Spleen (tissue), 11 donors: ENCODE data around the gene MEFV. TPM values are rescaled to one million over a fixed set of nuclear protein-coding genes. Genes with fewer than 3 reads are reported as not detected.
"Not testable (repeated sequence)": the region's sequence is repeated elsewhere in the genome, so short reads cannot be mapped to it uniquely, and the experiment has no call there.

Experiments
- DNase-seq: peaks from one replicate; pipeline ENCODE4 v3.0.0-alpha.2; 2020
- H3K27ac ChIP-seq, 8 donors: fragments of 200-600 bp; sonication (generic) in 7 of 8; 1 replicate in 4 of 8; 2 replicates in 4 of 8; pipeline versions ENCODE4 v1.5.0 to v1.8.0; 2016 to 2021; ENCODE audit warnings: inconsistent platforms in 4 of 8, mild to moderate bottlenecking in 4 of 8, moderate library complexity in 1 of 8
- H3K27me3 ChIP-seq, 7 donors: fragments of 200-600 bp; sonication (generic) in 6 of 7; replicated peaks in 1 of 7; 1 replicate in 4 of 7; 2 replicates in 3 of 7; pipeline versions ENCODE4 v1.5.0 to v1.8.0; 2016 to 2021; ENCODE audit warnings: inconsistent platforms in 3 of 7, mild to moderate bottlenecking in 1 of 7
- H3K36me3 ChIP-seq, 6 donors: fragments of 200-600 bp; sonication (generic) in 5 of 6; 1 replicate in 4 of 6; 2 replicates in 2 of 6; pipeline versions ENCODE4 v1.5.0 to v1.8.0; 2016 to 2021; ENCODE audit warnings: inconsistent platforms in 2 of 6
- H3K4me1 ChIP-seq, 6 donors: fragments of 200-600 bp; sonication (generic) in 5 of 6; 1 replicate in 3 of 6; 2 replicates in 3 of 6; pipeline versions ENCODE4 v1.5.0 to v1.8.0; 2016 to 2021; ENCODE audit warnings: inconsistent platforms in 3 of 6
- H3K4me3 ChIP-seq, 8 donors: fragments of 200-600 bp; sonication (generic) in 7 of 8; 1 replicate in 4 of 8; 2 replicates in 4 of 8; pipeline versions ENCODE4 v1.5.0 to v1.8.0; 2016 to 2021; ENCODE audit warnings: inconsistent platforms in 4 of 8, mild to moderate bottlenecking in 4 of 8, moderate library complexity in 2 of 8
- H3K9me3 ChIP-seq, 8 donors: fragments of 200-600 bp; sonication (generic) in 7 of 8; 1 replicate in 4 of 8; 2 replicates in 4 of 8; pipeline versions ENCODE4 v1.5.0 to v1.8.0; 2016 to 2021; ENCODE audit warnings: inconsistent platforms in 4 of 8
- POLR2A ChIP-seq, 3 donors: fragments of 450-650 bp; IDR thresholded peaks; one replicate each; pipeline ENCODE4 v1.5.1; 2017; ENCODE audit warnings: antibody characterized with exemption in 3 of 3, mild to moderate bottlenecking in 1 of 3
- POLR2AphosphoS5 ChIP-seq, 3 donors: sonication (generic); formaldehyde crosslinking; IDR thresholded peaks; one replicate each; pipeline ENCODE4 v1.5.1; 2017; ENCODE audit warnings: antibody characterized with exemption in 3 of 3
- WGBS, 5 donors: extraction: QIAGEN DNeasy Blood & Tissue Kit in 3 of 5; methylation state at CpG; one replicate each; pipeline versions ENCODE4 v1.1.5 to v1.1.7; 2013 to 2018; 5-methylcytosine and 5-hydroxymethylcytosine counted together
- intact Hi-C: fragments of 100-400 bp; cut with DNase I; formaldehyde crosslinking; loops from one replicate; pipeline ENCODE4 v1.15.0; 2023; ENCODE audit warnings: low total_unique reads
- polyA plus RNA-seq, 3 donors: library from polyadenylated mRNA; stranded (reverse); fragments of 200-250 nt; gene quantifications; one replicate each; pipeline ENCODE4 v1.2.1, GENCODE V29; 2013
- total RNA-seq, 7 donors: library from RNA; depleted of rRNA in 3 of 7; stranded (reverse); fragments of >200 nt in 3 of 7; fragmentation: NEBNext Ultra II Directional in 4 of 7; extraction: Animal tissue kit (Norgen Biotek cat#: 25700) in 4 of 7; gene quantifications; one replicate each; pipeline versions ENCODE4 v1.1.0 to v1.2.1, GENCODE V29; 2016 to 2021
- TF ChIP-seq, protein P1 (sequence below), 11 experiments: fragments of 200-600 bp in 7 of 11; fragments of 450-650 bp in 4 of 11; sonication (generic) in 4 of 11; IDR thresholded peaks in 8 of 11; conservative IDR thresholded peaks in 3 of 11; 1 replicate in 7 of 11; 2 replicates in 4 of 11; pipeline versions ENCODE4 v1.4.0 to v1.8.0; 2016 to 2021; ENCODE audit warnings: antibody characterized with exemption in 11 of 11, inconsistent platforms in 4 of 11, mild to moderate bottlenecking in 1 of 11
- donor health status: healthy with polysubstance abuse.
- donor health status: DM: no; HTN: no; CAD: no; lungs with moderate emphysema.
- donor health status: DM: no; HTN: no; CAD: no.
- donor health status: Bipolar disorder and iron deficiency.
- donor health status: healthy.
- donor health status: DM: no; HTN: no; CAD: no.
- donor health status: DM: yes; HTN: yes; CAD: no.

The MEFV gene
- total and polyA plus RNA-seq, 10 donors = 0.39 to 61.1 (median 19.6) TPM

DNA sequence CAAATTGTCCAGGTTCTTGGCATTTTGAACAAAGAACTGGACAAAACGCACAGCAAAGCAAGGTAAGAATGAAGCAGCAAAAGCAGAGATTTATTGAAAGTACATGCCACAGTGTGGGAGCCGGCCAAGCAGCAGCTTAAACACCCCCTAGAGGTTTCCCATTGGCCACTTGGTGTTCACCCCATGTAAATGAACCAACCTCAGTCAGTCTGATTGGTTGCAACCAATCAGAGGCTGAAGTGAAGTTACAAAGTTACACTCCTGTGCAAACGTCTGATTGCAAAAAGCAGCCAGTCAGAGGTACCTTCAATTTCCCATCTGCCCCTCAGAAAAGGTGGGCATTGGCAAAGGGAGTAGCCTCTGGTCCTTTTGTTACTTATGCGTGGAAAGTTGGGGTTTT lies 18.1 kb upstream of the MEFV start:
- peaks cover 0 to 5% (median 0%) of the 10 kb centered on the region in 8 donors for H3K9me3 ChIP-seq
- H3K27me3 ChIP-seq = no peaks in the 10 kb centered on the region
- no peak overlapping the region for H3K27ac ChIP-seq
- DNase-seq = no peak
- intact Hi-C loops = loop anchor here (10.0 kb wide), 1 partner anchor 190 kb away; no protein-coding TSS in a partner anchor
- WGBS, 5 donors = 65 to 71% (median 68%) methylated on average over 4 of the region's 4 CpGs
- peaks cover 0 to 4% (median 0%) of the 10 kb centered on the region in 6 donors for H3K36me3 ChIP-seq
- no peak for TF ChIP-seq POLR2A (IDR thresholded peaks at IDR 0.05)
- TF ChIP-seq, protein P1, sequence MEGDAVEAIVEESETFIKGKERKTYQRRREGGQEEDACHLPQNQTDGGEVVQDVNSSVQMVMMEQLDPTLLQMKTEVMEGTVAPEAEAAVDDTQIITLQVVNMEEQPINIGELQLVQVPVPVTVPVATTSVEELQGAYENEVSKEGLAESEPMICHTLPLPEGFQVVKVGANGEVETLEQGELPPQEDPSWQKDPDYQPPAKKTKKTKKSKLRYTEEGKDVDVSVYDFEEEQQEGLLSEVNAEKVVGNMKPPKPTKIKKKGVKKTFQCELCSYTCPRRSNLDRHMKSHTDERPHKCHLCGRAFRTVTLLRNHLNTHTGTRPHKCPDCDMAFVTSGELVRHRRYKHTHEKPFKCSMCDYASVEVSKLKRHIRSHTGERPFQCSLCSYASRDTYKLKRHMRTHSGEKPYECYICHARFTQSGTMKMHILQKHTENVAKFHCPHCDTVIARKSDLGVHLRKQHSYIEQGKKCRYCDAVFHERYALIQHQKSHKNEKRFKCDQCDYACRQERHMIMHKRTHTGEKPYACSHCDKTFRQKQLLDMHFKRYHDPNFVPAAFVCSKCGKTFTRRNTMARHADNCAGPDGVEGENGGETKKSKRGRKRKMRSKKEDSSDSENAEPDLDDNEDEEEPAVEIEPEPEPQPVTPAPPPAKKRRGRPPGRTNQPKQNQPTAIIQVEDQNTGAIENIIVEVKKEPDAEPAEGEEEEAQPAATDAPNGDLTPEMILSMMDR (IDR thresholded peaks at IDR 0.05 in 8 of 11, conservative IDR thresholded peaks at IDR 0.05 in 3 of 11) = no peak
- TF ChIP-seq POLR2AphosphoS5 (IDR thresholded peaks at IDR 0.05) = no peak
- H3K4me1 ChIP-seq = peaks cover 0 to under 1% (median 0%) of the 10 kb centered on the region in 6 donors
- H3K4me3 ChIP-seq = no peak overlapping the region

DNA sequence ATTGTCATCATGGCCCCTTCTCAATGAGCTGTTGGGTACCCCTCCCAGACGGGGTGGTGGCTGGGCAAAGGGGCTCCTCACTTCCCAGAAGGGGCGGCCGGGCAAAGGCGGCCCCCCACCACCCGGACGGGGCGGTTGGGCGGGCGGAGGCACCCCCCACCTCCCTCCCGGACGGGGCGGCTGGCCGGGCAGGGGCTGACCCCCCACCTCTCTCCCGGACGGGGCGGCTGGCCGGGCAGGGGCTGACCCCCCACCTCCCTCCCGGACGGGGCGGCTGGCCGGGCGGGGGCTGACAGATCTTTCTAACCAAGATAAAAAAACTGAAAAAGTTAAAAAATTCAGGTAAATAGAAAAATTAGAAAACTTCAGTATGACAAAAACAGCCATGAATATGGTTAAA lies 14.8 kb upstream of the MEFV start:
- not testable (repeated sequence) for DNase-seq
- 93 to 97% (median 96%) methylated on average over 18 to 22 of the region's 22 CpGs for WGBS, 5 donors
- intact Hi-C loops = loop anchor here (10.0 kb wide), 1 partner anchor 194 kb away; no protein-coding TSS in a partner anchor

DNA sequence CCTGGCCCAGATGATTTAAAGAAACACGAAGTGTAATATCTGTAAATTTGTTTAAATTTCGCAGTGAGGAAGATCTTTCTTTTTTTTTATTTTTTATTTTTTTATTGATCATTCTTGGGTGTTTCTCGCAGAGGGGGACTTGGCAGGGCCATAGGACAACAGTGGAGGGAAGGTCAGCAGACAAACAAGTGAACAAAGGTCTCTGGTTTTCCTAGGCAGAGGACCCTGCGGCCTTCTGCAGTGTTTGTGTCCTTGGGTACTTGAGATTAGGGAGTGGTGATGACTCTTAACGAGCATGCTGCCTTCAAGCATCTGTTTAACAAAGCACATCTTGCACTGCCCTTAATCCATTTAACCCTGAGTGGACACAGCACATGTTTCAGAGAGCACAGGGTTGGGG lies 14.3 kb upstream of the MEFV start:
- intact Hi-C loops = loop anchor here (10.0 kb wide), 1 partner anchor 194 kb away; no protein-coding TSS in a partner anchor
- WGBS, 5 donors = 66 to 92% (median 77%) methylated on average over 4 to 5 of the region's 5 CpGs

More for the DNA sequence above, 14.8 kb upstream of the MEFV start:
- H3K27me3 ChIP-seq, H3K27ac ChIP-seq, H3K9me3 ChIP-seq, H3K4me3 ChIP-seq: not testable (repeated sequence)
- Histone ChIP-seq H3K4me1 (peaks cover 5 to 30% (median 22%) of the 10 kb centered on the region in 6 donors), H3K36me3 (peaks cover 0 to 37% (median 3%) of the 10 kb centered on the region in 6 donors)

DNA sequence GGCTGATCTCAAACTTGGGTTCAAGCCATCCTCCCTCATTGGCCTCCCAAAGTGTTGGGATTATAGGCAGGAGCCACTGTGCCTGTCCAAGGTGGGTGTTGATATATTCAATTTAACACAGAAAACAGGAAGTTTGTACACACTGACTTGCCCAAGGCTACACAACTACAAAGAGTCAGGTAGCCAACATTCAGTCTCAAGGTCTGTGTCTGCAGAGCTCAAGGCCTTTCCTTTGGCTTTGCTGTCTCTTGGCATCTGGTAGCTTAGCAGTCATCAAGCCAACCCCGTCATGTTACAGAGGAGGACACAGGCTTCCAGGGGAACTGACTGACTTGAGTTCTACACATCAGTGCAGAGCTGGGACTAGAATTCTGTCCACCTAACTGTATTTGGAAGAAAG lies 11.9 kb upstream of the MEFV start:
- peak overlapping the region in 6 of 8 donors; percentile 32 to 67 (median 54) for H3K27ac ChIP-seq
- H3K9me3 ChIP-seq = peaks cover 0 to 18% (median 0%) of the 10 kb centered on the region in 8 donors
- WGBS, 5 donors = 76 to 100% (median 83%) methylated on average over 1 of the region's 1 CpG
- intact Hi-C loops = no loop called here
- H3K4me1 ChIP-seq = peaks cover 17 to 51% (median 38%) of the 10 kb centered on the region in 6 donors
- peaks cover 0 to 51% (median 3%) of the 10 kb centered on the region in 6 donors for H3K36me3 ChIP-seq
- no peaks in the 10 kb centered on the region for H3K27me3 ChIP-seq
- TF ChIP-seq POLR2A (IDR thresholded peaks at IDR 0.05) (peak in 1 of 3 donors; percentile 5), POLR2AphosphoS5 (IDR thresholded peaks at IDR 0.05) (peak in 1 of 3 donors; percentile 63)
- TF ChIP-seq, protein P1 (IDR thresholded peaks at IDR 0.05 in 8 of 11, conservative IDR thresholded peaks at IDR 0.05 in 3 of 11) = no peak
- H3K4me3 ChIP-seq = no peak overlapping the region
- DNase-seq = no peak

More for the DNA sequence above, 14.3 kb upstream of the MEFV start:
- H3K27me3 ChIP-seq, H3K9me3 ChIP-seq, DNase-seq, H3K4me3 ChIP-seq, H3K27ac ChIP-seq: not testable (repeated sequence)
- H3K36me3 ChIP-seq = peaks cover 0 to 42% (median 3%) of the 10 kb centered on the region in 6 donors
- peaks cover 7 to 36% (median 27%) of the 10 kb centered on the region in 6 donors for H3K4me1 ChIP-seq

DNA sequence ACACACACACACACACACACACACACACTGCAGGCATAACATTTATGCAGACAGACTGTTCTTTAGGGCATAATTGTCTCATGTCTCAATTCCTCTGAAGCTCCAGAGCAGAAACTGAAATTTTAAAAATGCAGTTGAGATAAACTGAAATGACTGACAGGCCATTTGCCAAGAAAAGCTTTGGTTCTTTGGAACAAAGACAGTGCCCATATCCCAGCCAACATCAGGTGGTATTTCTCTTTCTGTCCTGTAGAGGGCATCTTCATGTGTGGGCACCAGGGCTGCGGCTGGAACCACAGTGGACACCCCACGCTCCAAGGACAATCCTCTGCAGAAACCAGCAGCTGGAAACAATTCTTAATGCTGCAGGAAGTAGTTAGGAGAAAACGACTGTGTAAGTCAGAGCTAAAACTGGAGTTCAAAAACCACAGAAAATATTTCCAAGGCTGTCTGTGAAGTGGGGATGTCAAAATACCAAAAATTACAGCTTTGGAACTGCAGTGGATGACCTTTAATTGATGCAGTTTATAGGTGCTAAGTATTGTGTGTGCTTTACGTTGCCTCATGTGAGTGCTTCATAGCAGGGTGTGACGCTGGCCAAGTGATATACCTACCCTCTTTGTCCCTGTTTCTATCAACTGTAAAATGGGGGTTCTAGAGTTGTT lies 10.6 kb upstream of the MEFV start:
- H3K4me1 ChIP-seq = peaks cover 21 to 63% (median 47%) of the 10 kb centered on the region in 6 donors
- intact Hi-C loops = no loop called here
- H3K27me3 ChIP-seq = no peaks in the 10 kb centered on the region
- peak overlapping the region in 5 of 8 donors; percentile 15 to 67 (median 50) for H3K27ac ChIP-seq
- DNase-seq = no peak
- TF ChIP-seq POLR2AphosphoS5 (IDR thresholded peaks at IDR 0.05) (no peak), POLR2A (IDR thresholded peaks at IDR 0.05) (no peak)
- TF ChIP-seq, protein P1 (IDR thresholded peaks at IDR 0.05 in 8 of 11, conservative IDR thresholded peaks at IDR 0.05 in 3 of 11) = peak in 10 of 11 experiments; percentile 6 to 72 (median 50)
- H3K36me3 ChIP-seq = peaks cover 0 to 51% (median 3%) of the 10 kb centered on the region in 6 donors
- peaks cover 0 to 18% (median 0%) of the 10 kb centered on the region in 8 donors for H3K9me3 ChIP-seq
- 60 to 70% (median 66%) methylated on average over 5 of the region's 5 CpGs for WGBS, 5 donors
- H3K4me3 ChIP-seq = no peak overlapping the region
